HCT116 (cell line): ENCODE results near the gene RNF126. TPM values are rescaled to one million over a fixed set of nuclear protein-coding genes. Genes with fewer than 3 reads are reported as not detected.
A peak's percentile ranks its signal among the peaks of the same experiment; 100 is the strongest.

Experiments
- ATAC-seq: fragments of 200-7000 bp; cut with Tn5 transposase; 2 replicates; pipeline ENCODE4 v1.9.1; 2020; ENCODE audit warnings: mild to moderate bottlenecking, moderate library complexity
- BruUV-seq: library from RNA; stranded (reverse); fragments of 400-500 nt; replicated peaks from 2 replicates; lab custom pipeline; 2021; lab: Mats Ljungman, UMichigan
- CTCF ChIA-PET: fragments of 300-600 bp; sonication (Branson Sonifier 250); formaldehyde crosslinking; loops from one replicate; lab custom pipeline; 2021; ENCODE audit warnings: antibody characterized with exemption; lab: Charles Lee
- POLR2A ChIA-PET: fragments of 300-600, 350-600 bp; sonication (Branson Sonifier 250); formaldehyde crosslinking; loops from one replicate; lab custom pipeline; 2021; ENCODE audit warnings: antibody characterized with exemption; lab: Charles Lee
- RAD21 ChIA-PET, 2 experiments: fragments of 300-600 bp; sonication (Branson Sonifier 250); formaldehyde crosslinking; loops; one replicate each; lab custom pipeline; 2023; ENCODE audit warnings: low total read pairs in 2 of 2; ENCODE audit not compliant: uncharacterized antibody in 2 of 2, unreplicated experiment in 2 of 2, low non-redundant PET in 1 of 2; lab: Charles Lee
- DNase-seq: peaks from one replicate; pipeline ENCODE4 v3.0.0-alpha.2; 2010; ENCODE audit warnings: low read depth, low spot score
- H2AFZ ChIP-seq: fragments of 200-600 bp; shearing (Covaris generic), sonication (generic); 2 replicates; pipeline ENCODE4 v1.6.1; 2017; ENCODE audit warnings: low read depth, mixed run types, mixed read lengths, antibody characterized with exemption, low read length; ENCODE audit not compliant: poor library complexity, severe bottlenecking
- H3K27ac ChIP-seq: 2 replicates; pipeline ENCODE4 v1.5.1; 2012; ENCODE audit warnings: low read depth, low read length
- H3K27me3 ChIP-seq: fragments of 200-600 bp; sonication (generic); 2 replicates; pipeline ENCODE4 v1.6.1; 2016; ENCODE audit warnings: mixed run types, low read length, mixed read lengths; ENCODE audit not compliant: insufficient read depth
- H3K36me3 ChIP-seq, 2 experiments: fragments of 200-500 bp in 1 of 2; fragments of 200-600 bp in 1 of 2; sonication (Bioruptor generic) in 1 of 2; sonication (generic) in 1 of 2; 2 replicates each; pipeline versions ENCODE4 v1.5.1 to v1.6.1; 2014 to 2016; ENCODE audit warnings: low read length in 2 of 2, inconsistent platforms in 1 of 2, mixed read lengths in 1 of 2, mixed run types in 1 of 2; ENCODE audit not compliant: insufficient read depth in 2 of 2, control insufficient read depth in 1 of 2
- H3K4me1 ChIP-seq, 2 experiments: fragments of 200-600 bp in 1 of 2; sonication (generic) in 1 of 2; 2 replicates each; pipeline versions ENCODE4 v1.5.1 to v1.6.1; 2012 to 2017; ENCODE audit warnings: low read length in 2 of 2, inconsistent platforms in 1 of 2, mild to moderate bottlenecking in 1 of 2, mixed read lengths in 1 of 2, mixed run types in 1 of 2, moderate library complexity in 1 of 2; ENCODE audit not compliant: insufficient read depth in 2 of 2, control insufficient read depth in 1 of 2
- H3K4me2 ChIP-seq: fragments of 200-600 bp; sonication (generic); 2 replicates; pipeline ENCODE4 v1.6.1; 2017; ENCODE audit warnings: mixed run types, low read length, mixed read lengths
- H3K4me3 ChIP-seq, 2 experiments: fragments of 200-600 bp in 1 of 2; sonication (generic) in 1 of 2; replicated peaks in 1 of 2; 2 replicates each; pipeline ENCODE4 v1.5.1; 2011 to 2016; ENCODE audit warnings: low read length in 2 of 2, control low read depth in 1 of 2, low read depth in 1 of 2, mild to moderate bottlenecking in 1 of 2, mixed read lengths in 1 of 2, mixed run types in 1 of 2
- H3K79me2 ChIP-seq: fragments of 200-600 bp; sonication (generic); 2 replicates; pipeline ENCODE4 v1.6.1; 2017; ENCODE audit warnings: mild to moderate bottlenecking, mixed run types, low read length, moderate library complexity, mixed read lengths; ENCODE audit not compliant: insufficient read depth
- H3K9ac ChIP-seq: fragments of 200-600 bp; sonication (generic); 2 replicates; pipeline ENCODE4 v1.6.1; 2016; ENCODE audit warnings: low read length, mixed read lengths
- H3K9me2 ChIP-seq: fragments of 200-600 bp; sonication (generic), shearing (Covaris generic); 2 replicates; pipeline ENCODE4 v1.6.1; 2017; ENCODE audit warnings: mixed run types, mild to moderate bottlenecking, moderate library complexity; ENCODE audit not compliant: insufficient read depth
- H3K9me3 ChIP-seq, 2 experiments: fragments of 200-500 bp in 1 of 2; fragments of 200-600 bp in 1 of 2; sonication (Bioruptor generic) in 1 of 2; sonication (generic) in 1 of 2; 2 replicates each; pipeline ENCODE4 v1.6.1; 2014 to 2017; ENCODE audit warnings: low read length in 2 of 2, mixed read lengths in 2 of 2, inconsistent platforms in 1 of 2, low read depth in 1 of 2, mild to moderate bottlenecking in 1 of 2, mixed run types in 1 of 2, moderate library complexity in 1 of 2; ENCODE audit not compliant: control insufficient read depth in 1 of 2, insufficient read depth in 1 of 2
- H4K20me1 ChIP-seq: fragments of 200-600 bp; sonication (generic), shearing (Covaris generic); 2 replicates; pipeline ENCODE4 v1.6.1; 2017; ENCODE audit warnings: mixed run types, mild to moderate bottlenecking, moderate library complexity; ENCODE audit not compliant: insufficient read depth
- CBX3 ChIP-seq: IDR thresholded peaks from 2 replicates; pipeline ENCODE4 v1.6.1; 2012; ENCODE audit warnings: low read depth
- CEBPB ChIP-seq: IDR thresholded peaks from 2 replicates; pipeline ENCODE4 v1.6.1; 2012; ENCODE audit warnings: low read depth
- ELF1 ChIP-seq: IDR thresholded peaks from 2 replicates; pipeline ENCODE4 v1.6.1; 2012; ENCODE audit warnings: low read depth, borderline replicate concordance
- FOSL1 ChIP-seq: IDR thresholded peaks from 2 replicates; pipeline ENCODE4 v1.6.1; 2012; ENCODE audit warnings: low read depth
- JUND ChIP-seq: IDR thresholded peaks from 2 replicates; pipeline ENCODE4 v1.6.1; 2012
- POLR2A ChIP-seq: IDR thresholded peaks from 2 replicates; pipeline ENCODE4 v1.7.0; 2011; ENCODE audit warnings: borderline replicate concordance; ENCODE audit not compliant: insufficient read depth, insufficient read length; ENCODE audit errors: extremely low read depth
- POLR2AphosphoS5 ChIP-seq: IDR thresholded peaks from 2 replicates; pipeline ENCODE4 v1.6.1; 2011; ENCODE audit warnings: mild to moderate bottlenecking, low read depth, low read length, moderate library complexity
- SIN3A ChIP-seq: IDR thresholded peaks from 2 replicates; pipeline ENCODE4 v1.6.1; 2012; ENCODE audit warnings: low read depth
- SP1 ChIP-seq: IDR thresholded peaks from 2 replicates; pipeline ENCODE4 v1.6.1; 2012; ENCODE audit warnings: low read depth
- YY1 ChIP-seq: IDR thresholded peaks from 2 replicates; pipeline ENCODE4 v1.6.1; 2011; ENCODE audit warnings: low read length, low read depth, moderate library complexity, mild to moderate bottlenecking; ENCODE audit not compliant: insufficient replicate concordance; ENCODE audit errors: extremely low read depth
- intact Hi-C: fragments of 100-400 bp; cut with micrococcal nuclease; formaldehyde crosslinking; loops from 2 replicates; pipeline ENCODE4 v1.10.0; 2022
- total RNA-seq: library from RNA; stranded (reverse); gene quantifications from one replicate; pipeline ENCODE4 v1.2.1, GENCODE V29; 2021; ENCODE audit not compliant: unreplicated experiment
- TF ChIP-seq, protein P1 (sequence below): IDR thresholded peaks from 2 replicates; pipeline ENCODE4 v1.6.1; 2012
- TF ChIP-seq, protein P2 (sequence below): IDR thresholded peaks from 2 replicates; pipeline ENCODE4 v1.6.1; 2011; ENCODE audit warnings: mild to moderate bottlenecking, low read length, moderate library complexity; ENCODE audit not compliant: insufficient replicate concordance; ENCODE audit errors: extremely low read depth
- TF ChIP-seq, protein P3 (sequence below): IDR thresholded peaks from 2 replicates; pipeline ENCODE4 v1.6.1; 2012; ENCODE audit warnings: low read depth

The RNF126 gene
- total RNA-seq, 1 experiment from 2014 or later: 93.8 TPM

DNA sequence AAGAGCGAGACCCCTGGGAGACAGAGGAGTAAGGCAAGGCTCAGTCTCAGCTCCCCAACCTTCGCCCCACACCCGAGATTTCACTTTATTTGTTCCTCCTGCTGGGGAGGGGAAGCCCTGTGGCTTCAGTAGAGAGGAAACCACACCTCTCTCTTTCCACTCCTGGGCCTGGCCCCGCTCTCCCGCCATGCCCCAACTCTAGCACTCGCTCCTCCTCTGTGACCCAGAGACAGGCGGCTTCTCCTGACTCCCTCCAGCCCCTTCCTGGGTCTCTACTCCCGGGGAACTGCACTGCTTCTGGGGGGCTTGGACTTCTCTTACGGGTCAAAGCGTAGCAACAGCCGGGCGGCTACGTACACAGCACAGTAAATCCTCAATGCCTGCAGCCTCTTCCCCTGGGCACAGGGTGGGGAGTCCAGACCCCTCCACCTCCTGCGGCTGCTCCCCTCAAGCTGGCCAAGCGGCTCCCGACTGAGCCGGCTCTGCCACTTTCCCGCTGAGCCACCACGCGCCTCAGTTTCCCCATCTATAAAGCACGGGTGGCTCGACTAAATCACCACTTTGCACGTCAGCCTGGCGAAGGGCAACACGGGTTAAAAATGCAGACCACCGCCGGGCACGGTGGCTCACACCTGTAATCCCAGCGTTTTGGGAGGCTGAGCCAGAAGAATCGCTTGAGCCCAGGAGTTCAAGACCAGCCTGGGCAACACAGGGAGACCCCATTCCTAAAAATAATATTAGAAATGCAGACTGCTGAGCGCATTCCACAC lies 1.4 kb downstream of the RNF126 start:
- TSS peak; percentile 67 for BruUV-seq
- Histone ChIP-seq H3K9ac (peak overlapping the region; percentile 98), H3K4me3 (peak overlapping the region; percentile 64 to 96)
- TF ChIP-seq, protein P1, sequence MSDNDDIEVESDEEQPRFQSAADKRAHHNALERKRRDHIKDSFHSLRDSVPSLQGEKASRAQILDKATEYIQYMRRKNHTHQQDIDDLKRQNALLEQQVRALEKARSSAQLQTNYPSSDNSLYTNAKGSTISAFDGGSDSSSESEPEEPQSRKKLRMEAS: no peak
- TF ChIP-seq, protein P2, sequence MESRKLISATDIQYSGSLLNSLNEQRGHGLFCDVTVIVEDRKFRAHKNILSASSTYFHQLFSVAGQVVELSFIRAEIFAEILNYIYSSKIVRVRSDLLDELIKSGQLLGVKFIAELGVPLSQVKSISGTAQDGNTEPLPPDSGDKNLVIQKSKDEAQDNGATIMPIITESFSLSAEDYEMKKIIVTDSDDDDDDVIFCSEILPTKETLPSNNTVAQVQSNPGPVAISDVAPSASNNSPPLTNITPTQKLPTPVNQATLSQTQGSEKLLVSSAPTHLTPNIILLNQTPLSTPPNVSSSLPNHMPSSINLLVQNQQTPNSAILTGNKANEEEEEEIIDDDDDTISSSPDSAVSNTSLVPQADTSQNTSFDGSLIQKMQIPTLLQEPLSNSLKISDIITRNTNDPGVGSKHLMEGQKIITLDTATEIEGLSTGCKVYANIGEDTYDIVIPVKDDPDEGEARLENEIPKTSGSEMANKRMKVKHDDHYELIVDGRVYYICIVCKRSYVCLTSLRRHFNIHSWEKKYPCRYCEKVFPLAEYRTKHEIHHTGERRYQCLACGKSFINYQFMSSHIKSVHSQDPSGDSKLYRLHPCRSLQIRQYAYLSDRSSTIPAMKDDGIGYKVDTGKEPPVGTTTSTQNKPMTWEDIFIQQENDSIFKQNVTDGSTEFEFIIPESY: no peak
- TF ChIP-seq POLR2AphosphoS5: no peak
- TF ChIP-seq YY1: no peak
- no peak for TF ChIP-seq SP1
- no peak for TF ChIP-seq POLR2A
- no peak for TF ChIP-seq CEBPB
- TF ChIP-seq, protein P3, sequence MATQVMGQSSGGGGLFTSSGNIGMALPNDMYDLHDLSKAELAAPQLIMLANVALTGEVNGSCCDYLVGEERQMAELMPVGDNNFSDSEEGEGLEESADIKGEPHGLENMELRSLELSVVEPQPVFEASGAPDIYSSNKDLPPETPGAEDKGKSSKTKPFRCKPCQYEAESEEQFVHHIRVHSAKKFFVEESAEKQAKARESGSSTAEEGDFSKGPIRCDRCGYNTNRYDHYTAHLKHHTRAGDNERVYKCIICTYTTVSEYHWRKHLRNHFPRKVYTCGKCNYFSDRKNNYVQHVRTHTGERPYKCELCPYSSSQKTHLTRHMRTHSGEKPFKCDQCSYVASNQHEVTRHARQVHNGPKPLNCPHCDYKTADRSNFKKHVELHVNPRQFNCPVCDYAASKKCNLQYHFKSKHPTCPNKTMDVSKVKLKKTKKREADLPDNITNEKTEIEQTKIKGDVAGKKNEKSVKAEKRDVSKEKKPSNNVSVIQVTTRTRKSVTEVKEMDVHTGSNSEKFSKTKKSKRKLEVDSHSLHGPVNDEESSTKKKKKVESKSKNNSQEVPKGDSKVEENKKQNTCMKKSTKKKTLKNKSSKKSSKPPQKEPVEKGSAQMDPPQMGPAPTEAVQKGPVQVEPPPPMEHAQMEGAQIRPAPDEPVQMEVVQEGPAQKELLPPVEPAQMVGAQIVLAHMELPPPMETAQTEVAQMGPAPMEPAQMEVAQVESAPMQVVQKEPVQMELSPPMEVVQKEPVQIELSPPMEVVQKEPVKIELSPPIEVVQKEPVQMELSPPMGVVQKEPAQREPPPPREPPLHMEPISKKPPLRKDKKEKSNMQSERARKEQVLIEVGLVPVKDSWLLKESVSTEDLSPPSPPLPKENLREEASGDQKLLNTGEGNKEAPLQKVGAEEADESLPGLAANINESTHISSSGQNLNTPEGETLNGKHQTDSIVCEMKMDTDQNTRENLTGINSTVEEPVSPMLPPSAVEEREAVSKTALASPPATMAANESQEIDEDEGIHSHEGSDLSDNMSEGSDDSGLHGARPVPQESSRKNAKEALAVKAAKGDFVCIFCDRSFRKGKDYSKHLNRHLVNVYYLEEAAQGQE: no peak
- TF ChIP-seq ELF1: no peak
- no peak for TF ChIP-seq JUND
- no peak for TF ChIP-seq SIN3A
- no peak for TF ChIP-seq FOSL1
- TF ChIP-seq CBX3: no peak
- TF ChIP-seq, all 23 proteins: peak for 0
- H3K4me2 ChIP-seq: peak overlapping the region; percentile 99
- intact Hi-C loops: loop anchor here (2.0 kb wide), 1 partner anchor 135 kb away; the partner anchor contains the start of gene PTBP1
- H3K36me3 ChIP-seq: peaks cover 3 to 21% of the 10 kb centered on the region in 2 experiments; a peak in 2 of 4 replicates
- POLR2A ChIA-PET: no interaction called here
- peaks cover 63% of the 10 kb centered on the region for H3K79me2 ChIP-seq
- H4K20me1 ChIP-seq: peaks cover 5% of the 10 kb centered on the region; the same call in 1 of the 2 replicates
- RAD21 ChIA-PET: no interaction called here
- H3K27ac ChIP-seq: peak overlapping the region; percentile 99
- H3K9me2 ChIP-seq: no peaks in the 10 kb centered on the region
- H3K4me1 ChIP-seq: peaks cover 18 to 35% of the 10 kb centered on the region in 2 experiments
- no peaks in the 10 kb centered on the region for H3K9me3 ChIP-seq
- no peak for ATAC-seq
- H2AFZ ChIP-seq: no peak overlapping the region
- H3K27me3 ChIP-seq: no peaks in the 10 kb centered on the region
- DNase-seq: no peak
- CTCF ChIA-PET: no interaction called here
